Mesothelial cell of epicardium (in vitro differentiated cells): ENCODE data around the gene LRRC43. TPM values are rescaled to one million over a fixed set of nuclear protein-coding genes. Genes with fewer than 3 reads are reported as not detected.

ENCODE experiments used
- DNase-seq, 2 experiments: peaks; one replicate each; pipeline ENCODE4 v3.0.0; 2021; ENCODE audit warnings: low spot score in 2 of 2; ENCODE audit not compliant: unreplicated experiment in 2 of 2
- H3K27ac Mint-ChIP-seq: 2 replicates; pipeline ENCODE4 v1.8.0; 2021; ENCODE audit warnings: mixed read lengths
- H3K27me3 Mint-ChIP-seq: 2 replicates; pipeline ENCODE4 v1.8.0; 2021; ENCODE audit warnings: low read depth, mixed read lengths
- H3K36me3 Mint-ChIP-seq: 2 replicates; pipeline ENCODE4 v1.8.0; 2021; ENCODE audit warnings: mixed read lengths
- H3K4me1 Mint-ChIP-seq: 2 replicates; pipeline ENCODE4 v1.8.0; 2021; ENCODE audit warnings: mixed read lengths
- H3K4me3 Mint-ChIP-seq: 2 replicates; pipeline ENCODE4 v1.8.0; 2021; ENCODE audit warnings: mild to moderate bottlenecking, moderate library complexity, mixed read lengths
- H3K9me3 Mint-ChIP-seq: 2 replicates; pipeline ENCODE4 v1.8.0; 2021; ENCODE audit warnings: mixed read lengths
- total RNA-seq: library from RNA; stranded (reverse); gene quantifications from 3 replicates; pipeline ENCODE4 v1.2.1, GENCODE V29; 2021
- TF ChIP-seq, protein P1 (sequence below): fragments of 200-600 bp; sonication (generic); IDR thresholded peaks from one replicate; pipeline ENCODE4 v1.5.0; 2021; ENCODE audit warnings: antibody characterized with exemption; ENCODE audit not compliant: unreplicated experiment

Gene LRRC43
- total RNA-seq, 1 donor from 2014 or later = 3.9 TPM

DNA sequence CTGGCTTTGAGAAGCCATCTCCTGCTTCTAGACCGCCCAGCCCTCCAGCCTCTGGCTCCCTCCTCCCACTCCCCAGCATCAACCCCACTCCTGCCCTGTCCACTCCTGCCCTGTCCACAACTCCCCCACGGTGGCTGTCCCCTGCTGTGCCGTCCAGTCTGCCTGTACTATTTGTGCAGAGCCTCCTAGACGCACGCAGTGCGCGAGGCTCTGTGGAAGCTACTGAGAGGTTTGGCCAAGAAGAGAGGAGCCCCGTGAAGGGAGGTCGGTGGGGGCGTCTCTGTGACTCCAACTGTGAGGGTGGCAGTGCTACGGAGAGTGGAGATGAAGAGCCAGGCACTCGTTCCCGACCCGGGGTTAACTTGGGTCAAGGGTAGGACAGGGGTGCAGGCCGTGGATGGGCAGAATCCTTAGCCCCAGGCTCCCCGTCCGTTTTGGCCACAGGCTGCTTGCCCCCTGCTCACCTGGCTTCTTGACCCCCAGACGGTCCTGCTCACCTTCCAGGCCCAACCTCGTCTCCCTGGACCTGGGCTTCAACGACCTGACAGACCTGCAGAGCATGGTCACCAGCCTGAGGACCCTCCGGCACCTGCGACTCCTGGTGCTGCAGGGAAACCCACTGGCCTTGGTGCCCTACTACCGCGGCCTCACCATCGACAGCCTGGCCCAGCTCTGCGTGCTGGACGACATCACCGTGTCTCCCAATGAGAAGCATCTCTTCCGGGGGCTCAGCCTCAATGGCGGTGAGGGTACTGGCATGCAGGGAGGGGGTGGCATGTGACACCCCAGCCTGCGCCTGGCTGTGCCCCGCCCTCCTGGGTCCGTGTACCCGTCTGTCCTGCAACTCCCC is 6.9 kb downstream of the LRRC43 start:
- DNase-seq = no peak
- Mint-ChIP-seq H3K27me3 (peaks cover 6% of the 10 kb centered on the region), H3K9me3 (peaks cover 3% of the 10 kb centered on the region), H3K4me1 (no peaks in the 10 kb centered on the region), H3K36me3 (no peaks in the 10 kb centered on the region), H3K27ac (no peak overlapping the region), H3K4me3 (no peak overlapping the region)
- TF ChIP-seq, protein P1, sequence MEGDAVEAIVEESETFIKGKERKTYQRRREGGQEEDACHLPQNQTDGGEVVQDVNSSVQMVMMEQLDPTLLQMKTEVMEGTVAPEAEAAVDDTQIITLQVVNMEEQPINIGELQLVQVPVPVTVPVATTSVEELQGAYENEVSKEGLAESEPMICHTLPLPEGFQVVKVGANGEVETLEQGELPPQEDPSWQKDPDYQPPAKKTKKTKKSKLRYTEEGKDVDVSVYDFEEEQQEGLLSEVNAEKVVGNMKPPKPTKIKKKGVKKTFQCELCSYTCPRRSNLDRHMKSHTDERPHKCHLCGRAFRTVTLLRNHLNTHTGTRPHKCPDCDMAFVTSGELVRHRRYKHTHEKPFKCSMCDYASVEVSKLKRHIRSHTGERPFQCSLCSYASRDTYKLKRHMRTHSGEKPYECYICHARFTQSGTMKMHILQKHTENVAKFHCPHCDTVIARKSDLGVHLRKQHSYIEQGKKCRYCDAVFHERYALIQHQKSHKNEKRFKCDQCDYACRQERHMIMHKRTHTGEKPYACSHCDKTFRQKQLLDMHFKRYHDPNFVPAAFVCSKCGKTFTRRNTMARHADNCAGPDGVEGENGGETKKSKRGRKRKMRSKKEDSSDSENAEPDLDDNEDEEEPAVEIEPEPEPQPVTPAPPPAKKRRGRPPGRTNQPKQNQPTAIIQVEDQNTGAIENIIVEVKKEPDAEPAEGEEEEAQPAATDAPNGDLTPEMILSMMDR = no peak

- no peak for DNase-seq
Observed at GRCh38 chr12:122190842-122191668, 8.1 kb downstream of the LRRC43 start.

DNA sequence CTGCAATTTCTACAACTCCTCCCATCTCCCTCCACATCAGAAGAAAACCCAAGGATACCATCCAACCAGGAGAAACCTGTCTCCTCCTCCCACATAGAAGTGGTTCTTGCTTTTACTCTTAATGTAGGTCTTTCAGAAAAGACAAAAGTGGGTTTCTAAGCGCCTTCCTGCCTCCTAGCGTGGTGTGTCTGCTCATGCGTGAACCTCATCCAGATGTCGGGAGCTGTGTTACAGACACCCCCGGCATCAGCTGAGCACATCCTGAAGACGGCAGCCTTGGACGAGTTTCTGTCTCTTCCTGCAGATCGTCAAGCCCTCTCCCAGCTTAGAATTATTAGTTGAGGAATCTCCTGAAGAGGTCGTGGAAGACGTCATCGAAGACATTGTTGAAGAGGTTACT is 9.5 kb downstream of the LRRC43 start:
- no peak overlapping the region for H3K27ac Mint-ChIP-seq
- no peak for DNase-seq
- peaks cover 10% of the 10 kb centered on the region for H3K27me3 Mint-ChIP-seq
- H3K4me1 Mint-ChIP-seq = no peaks in the 10 kb centered on the region
- TF ChIP-seq, protein P1 = no peak
- no peak overlapping the region for H3K4me3 Mint-ChIP-seq
- peaks cover 14% of the 10 kb centered on the region for H3K9me3 Mint-ChIP-seq
- peaks cover 5% of the 10 kb centered on the region for H3K36me3 Mint-ChIP-seq

More at GRCh38 chr12:122190842-122191668, 8.1 kb downstream of the LRRC43 start:
- Mint-ChIP-seq H3K4me3 (no peak overlapping the region), H3K4me1 (no peaks in the 10 kb centered on the region), H3K36me3 (peaks cover 5% of the 10 kb centered on the region), H3K27me3 (peaks cover 10% of the 10 kb centered on the region), H3K27ac (no peak overlapping the region), H3K9me3 (peaks cover 14% of the 10 kb centered on the region)
- TF ChIP-seq, protein P1 = peak; percentile 52

- Mint-ChIP-seq H3K36me3 (peaks cover 5% of the 10 kb centered on the region), H3K27ac (no peak overlapping the region)
Observed at GRCh38 chr12:122194804-122195203, 11.9 kb downstream of the LRRC43 start.

DNA sequence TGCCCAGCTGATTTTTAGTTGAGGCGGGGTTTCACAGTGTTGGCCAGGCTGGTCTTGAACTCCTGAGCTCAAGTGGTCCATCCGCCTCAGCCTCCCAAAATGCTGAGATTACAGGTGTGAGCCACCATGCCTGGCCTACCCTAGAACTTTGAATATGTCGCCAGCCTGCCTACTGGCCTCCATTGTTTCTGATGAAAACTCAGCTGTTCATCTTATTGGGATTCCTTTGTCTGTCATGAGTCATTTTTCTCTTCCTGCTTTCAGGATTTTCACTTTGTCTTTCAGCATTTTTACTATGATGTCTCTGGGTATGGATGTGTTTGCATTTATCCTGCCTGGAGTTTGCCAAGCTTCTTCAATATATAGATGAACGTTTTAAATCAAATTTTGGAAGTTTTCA is 12.5 kb downstream of the LRRC43 start:
- H3K36me3 Mint-ChIP-seq = peaks cover 5% of the 10 kb centered on the region
- H3K27ac Mint-ChIP-seq = no peak overlapping the region
- H3K4me1 Mint-ChIP-seq = no peaks in the 10 kb centered on the region
- H3K27me3 Mint-ChIP-seq = peaks cover 20% of the 10 kb centered on the region
- TF ChIP-seq, protein P1 = no peak
- peaks cover 14% of the 10 kb centered on the region for H3K9me3 Mint-ChIP-seq
- H3K4me3 Mint-ChIP-seq = no peak overlapping the region
- no peak for DNase-seq

More at GRCh38 chr12:122194804-122195203, 11.9 kb downstream of the LRRC43 start:
- Mint-ChIP-seq H3K27me3 (peaks cover 14% of the 10 kb centered on the region), H3K9me3 (peaks cover 14% of the 10 kb centered on the region), H3K4me3 (no peak overlapping the region), H3K4me1 (no peaks in the 10 kb centered on the region)
- no peak for DNase-seq
- TF ChIP-seq, protein P1 = no peak
